GM12878 (cell line): ENCODE results near the gene UMAD1. TPM values are rescaled to one million over a fixed set of nuclear protein-coding genes. Genes with fewer than 3 reads are reported as not detected.
A peak's percentile ranks its signal among the peaks of the same experiment; 100 is the strongest.

Source experiments
- ATAC-seq: fragments of 200-7000 bp; cut with Tn5 transposase; 3 replicates; pipeline ENCODE4 v1.9.1; 2020; ENCODE audit warnings: mild to moderate bottlenecking, moderate library complexity
- BruUV-seq: library from RNA; stranded (reverse); fragments of 400-500 nt; replicated peaks from 2 replicates; lab custom pipeline; 2021; lab: Mats Ljungman, UMichigan
- CTCF ChIA-PET: fragments of 300-600 bp; sonication (Branson Sonifier 250); formaldehyde crosslinking; extraction: SDS; loops from one replicate; lab custom pipeline; 2021; ENCODE audit warnings: inconsistent platforms; lab: Yijun Ruan, JAX
- POLR2A ChIA-PET: fragments of 350-600 bp; formaldehyde crosslinking; extraction: SDS; loops from one replicate; lab custom pipeline; 2021; ENCODE audit warnings: inconsistent platforms; lab: Charles Lee
- RAD21 ChIA-PET: fragments of 300-600 bp; sonication (Branson Sonifier 250); formaldehyde crosslinking; loops from one replicate; lab custom pipeline; 2023; ENCODE audit warnings: antibody characterized with exemption; ENCODE audit not compliant: unreplicated experiment; lab: Charles Lee
- SMC1A ChIA-PET: fragments of 300-600 bp; sonication (Branson Sonifier 250); formaldehyde crosslinking; loops from one replicate; lab custom pipeline; 2023; ENCODE audit not compliant: unreplicated experiment, uncharacterized antibody; lab: Charles Lee
- DNase-seq: peaks from one replicate; pipeline ENCODE4 v3.0.0-alpha.2; 2011; ENCODE audit warnings: low read depth, low spot score
- FAIRE-seq: peaks from 3 replicates; lab custom pipeline; 2011; peaks lifted over from hg19 to GRCh38; lab: Jason Lieb, UNC
- H2AFZ ChIP-seq: 2 replicates; pipeline ENCODE4 v1.6.0; 2011; ENCODE audit warnings: low read depth, low read length, control low read depth; ENCODE audit not compliant: control insufficient read depth
- H3K27ac ChIP-seq: 2 replicates; pipeline ENCODE4 v1.5.1; 2011; ENCODE audit warnings: control low read depth; ENCODE audit not compliant: control insufficient read depth, insufficient read depth
- H3K27me3 ChIP-seq, 2 experiments: replicated peaks in 1 of 2; 2 replicates each; pipeline versions ENCODE4 v1.6.0 to v1.6.1; 2011; ENCODE audit warnings: low read length in 1 of 2; ENCODE audit not compliant: control insufficient read depth in 2 of 2, insufficient read depth in 2 of 2
- H3K36me3 ChIP-seq, 2 experiments: 2 replicates each; pipeline ENCODE4 v1.5.1; 2011; ENCODE audit warnings: low read length in 1 of 2; ENCODE audit not compliant: control insufficient read depth in 2 of 2, insufficient read depth in 2 of 2
- H3K4me1 ChIP-seq: 2 replicates; pipeline ENCODE4 v1.6.1; 2011; ENCODE audit warnings: mild to moderate bottlenecking, low read length, moderate library complexity, mixed read lengths; ENCODE audit not compliant: control insufficient read depth, insufficient read depth
- H3K4me2 ChIP-seq: 2 replicates; pipeline ENCODE4 v1.6.0; 2011; ENCODE audit warnings: control low read depth; ENCODE audit not compliant: control insufficient read depth, insufficient read depth
- H3K4me3 ChIP-seq: fragments of 200-600 bp; sonication (generic); 2 replicates; pipeline ENCODE4 v1.5.1; 2016
- H3K79me2 ChIP-seq: 2 replicates; pipeline ENCODE4 v1.6.0; 2011; ENCODE audit warnings: low read length; ENCODE audit not compliant: control insufficient read depth, insufficient read depth
- H3K9ac ChIP-seq: 2 replicates; pipeline ENCODE4 v1.8.0; 2011; ENCODE audit warnings: low read length, control low read depth, mixed read lengths; ENCODE audit not compliant: control insufficient read depth, insufficient read depth
- H3K9me3 ChIP-seq: replicated peaks from 3 replicates; pipeline ENCODE4 v1.5.1; 2011; ENCODE audit warnings: mild to moderate bottlenecking, low read length; ENCODE audit not compliant: control insufficient read depth, insufficient read depth
- H4K20me1 ChIP-seq: 2 replicates; pipeline ENCODE4 v1.6.0; 2011; ENCODE audit not compliant: control insufficient read depth, insufficient read depth
- ATF3 ChIP-seq: IDR thresholded peaks from 2 replicates; pipeline ENCODE4 v1.6.1; 2011; ENCODE audit warnings: low read depth, mild to moderate bottlenecking, low read length, moderate library complexity, borderline replicate concordance; ENCODE audit errors: extremely low read depth
- BMI1 ChIP-seq: fragments of 450-650 bp; IDR thresholded peaks from 2 replicates; pipeline ENCODE4 v1.6.1; 2016; ENCODE audit warnings: mild to moderate bottlenecking, moderate library complexity, borderline replicate concordance
- GABPA ChIP-seq: IDR thresholded peaks from 2 replicates; pipeline ENCODE4 v1.6.1; 2014; ENCODE audit warnings: antibody characterized with exemption, low read depth, mild to moderate bottlenecking, inconsistent platforms
- HSF1 ChIP-seq: fragments of 150-350 bp; IDR thresholded peaks from 2 replicates; pipeline ENCODE4 v1.6.1; 2014; ENCODE audit warnings: mild to moderate bottlenecking, low read depth, low read length
- KAT2A ChIP-seq: conservative IDR thresholded peaks from 2 replicates; pipeline ENCODE4 v1.6.1; 2011; ENCODE audit warnings: low read depth, low read length; ENCODE audit not compliant: control insufficient read depth
- NFYA ChIP-seq: IDR thresholded peaks from 2 replicates; pipeline ENCODE4 v1.6.1; 2011; ENCODE audit warnings: low read depth, mild to moderate bottlenecking, low read length, improper control_type of control experiment, borderline replicate concordance
- PKNOX1 ChIP-seq: fragments of 450-650 bp; IDR thresholded peaks from 2 replicates; pipeline ENCODE4 v1.6.1; 2016; ENCODE audit warnings: mild to moderate bottlenecking
- POLR2A ChIP-seq: IDR thresholded peaks from 2 replicates; pipeline ENCODE4 v1.6.1; 2011; ENCODE audit warnings: low read depth, mild to moderate bottlenecking, low read length
- RELA ChIP-seq: fragments of 450-650 bp; IDR thresholded peaks from 2 replicates; pipeline ENCODE4 v1.8.0; 2014; ENCODE audit warnings: borderline replicate concordance; ENCODE audit not compliant: partially characterized antibody
- SKIL ChIP-seq: fragments of 450-650 bp; IDR thresholded peaks from 2 replicates; pipeline ENCODE4 v1.6.1; 2017; ENCODE audit warnings: mild to moderate bottlenecking, low read depth, inconsistent platforms; ENCODE audit not compliant: poor library complexity, severe bottlenecking
- SMAD5 ChIP-seq: IDR thresholded peaks from 2 replicates; pipeline ENCODE4 v1.6.1; 2016; ENCODE audit warnings: antibody characterized with exemption, low read depth
- WGBS: methylation state at CpG from one replicate; pipeline ENCODE4 v1.1.6; 2016; ENCODE audit warnings: low lambda C conversion rate; ENCODE audit not compliant: insufficient replicate concordance, insufficient coverage; ENCODE audit errors: missing lambda C conversion rate; 5-methylcytosine and 5-hydroxymethylcytosine counted together
- in situ Hi-C: fragments of 300-500 bp; cut with MboI; formaldehyde crosslinking; loops from 9 replicates; pipeline ENCODE4 v1.14.3; 2018; ENCODE audit warnings: mixed read lengths
- intact Hi-C: fragments of 100-400 bp; cut with micrococcal nuclease; formaldehyde crosslinking; loops from one replicate; pipeline ENCODE4 v1.14.2; 2022; ENCODE audit not compliant: unreplicated experiment
- polyA plus RNA-seq, 11 experiments: library from polyadenylated mRNA; depleted of rRNA in 4 of 11; unstranded in 6 of 11; stranded (reverse) in 5 of 11; fragments of >200 nt; fragmentation: Nextera tagmentation in 4 of 11; fragmentation: Illumina TruSeq in 1 of 11; extraction: Ambion mirVana in 4 of 11; extraction: Trizol in 1 of 11; gene quantifications; 1 replicate in 1 of 11; 2 replicates in 10 of 11; pipeline versions ENCODE4 v1.2.1 to v1.2.3, GENCODE V29; 2011 to 2016; ENCODE audit warnings: inconsistent platforms in 2 of 11, missing spikeins in 2 of 11, low read depth in 1 of 11
- total RNA-seq, 4 experiments: library from RNA; depleted of rRNA in 3 of 4; stranded (reverse); fragments of >200 nt in 3 of 4; fragmentation: Illumina TruSeq in 1 of 4; extraction: Trizol in 1 of 4; gene quantifications; 2 replicates each; pipeline versions ENCODE4 v1.2.1 to v1.2.3, GENCODE V29; 2013 to 2021

UMAD1 gene
- total and polyA plus RNA-seq, 10 of the 15 experiments (the other 5 are each of a cell fraction or from before 2014, with no cell fraction given): 6.0 to 28.6 (median 9.3) TPM

- TF ChIP-seq KAT2A (no peak), GABPA (no peak), BMI1 (peak; percentile 89), POLR2A (no peak), SMAD5 (no peak), ATF3 (no peak), NFYA (no peak), RELA (no peak)
Measured at GRCh38 chr7:7706101-7706511, 65.6 kb downstream of the UMAD1 start (continued).

- RAD21 ChIA-PET: no interaction called here
- WGBS: 63% methylated on average over 4 of the region's 4 CpGs
- in situ Hi-C loops: no loop called here
Measured at GRCh38 chr7:7706556-7707172, 66.1 kb downstream of the UMAD1 start.

More at GRCh38 chr7:7706556-7707172, 66.1 kb downstream of the UMAD1 start:
- TF ChIP-seq SKIL (no peak), SMAD5 (no peak), HSF1 (no peak), PKNOX1 (peak; percentile 61; the same call in 1 of the 2 replicates)
- Histone ChIP-seq H4K20me1 (no peaks in the 10 kb centered on the region), H3K4me3 (no peak overlapping the region), H3K4me1 (peaks cover 18% of the 10 kb centered on the region; the same call in 1 of the 2 replicates), H3K9me3 (no peaks in the 10 kb centered on the region; the same call in 2 of the 3 replicates), H2AFZ (no peak overlapping the region; the same call in 1 of the 2 replicates), H3K4me2 (peak overlapping the region; percentile 78), H3K9ac (0 out of 2 replicates have a peak overlapping the region, but pooled peaks have one; percentile 2), H3K79me2 (no peaks in the 10 kb centered on the region), H3K36me3 (no peaks in the 10 kb centered on the region), H3K27me3 (no peaks in the 10 kb centered on the region), H3K27ac (peak overlapping the region; percentile 41)
- DNase-seq: peak; percentile 23
- BruUV-seq: no TSS peak
- ChIA-PET POLR2A (no interaction called here), CTCF (no interaction called here), SMC1A (interaction anchor here (0.6 to 5.6 kb wide), 4 partner anchors 13 to 264 kb away, joined by 3 to 49 read pairs (median 9); partner anchors contain the start of gene RPA3)
- peak; percentile 69 for ATAC-seq
- intact Hi-C loops: loop anchor here (2.0 kb wide), 1 partner anchor 112 kb away; no protein-coding TSS in a partner anchor
- no peak for FAIRE-seq
